Osteocyte (in vitro differentiated cells): ENCODE measurements around the gene PSD4. TPM values are rescaled to one million over a fixed set of nuclear protein-coding genes. Genes with fewer than 3 reads are reported as not detected.

Experiments
- DNase-seq: peaks from one replicate; pipeline ENCODE4 v3.0.0; 2021; ENCODE audit warnings: mixed read lengths; ENCODE audit not compliant: unreplicated experiment; ENCODE audit errors: extremely low spot score
- H3K27ac Mint-ChIP-seq: one replicate; pipeline ENCODE4 v1.8.0; 2021; ENCODE audit warnings: mild to moderate bottlenecking, mixed read lengths; ENCODE audit not compliant: unreplicated experiment
- H3K27me3 Mint-ChIP-seq: one replicate; pipeline ENCODE4 v1.8.0; 2021; ENCODE audit warnings: mixed read lengths; ENCODE audit not compliant: unreplicated experiment
- H3K36me3 Mint-ChIP-seq: one replicate; pipeline ENCODE4 v1.8.0; 2021; ENCODE audit warnings: mixed read lengths; ENCODE audit not compliant: unreplicated experiment
- H3K4me1 Mint-ChIP-seq: one replicate; pipeline ENCODE4 v1.8.0; 2021; ENCODE audit warnings: mixed read lengths; ENCODE audit not compliant: unreplicated experiment
- H3K4me3 Mint-ChIP-seq: one replicate; pipeline ENCODE4 v1.8.0; 2021; ENCODE audit warnings: mild to moderate bottlenecking, moderate library complexity, mixed read lengths; ENCODE audit not compliant: unreplicated experiment
- H3K9me3 Mint-ChIP-seq: one replicate; pipeline ENCODE4 v1.8.0; 2021; ENCODE audit warnings: mixed read lengths; ENCODE audit not compliant: unreplicated experiment
- CTCF ChIP-seq: fragments of 200-600 bp; sonication (generic); IDR thresholded peaks from 2 replicates; pipeline ENCODE4 v1.5.0; 2021; ENCODE audit warnings: antibody characterized with exemption, mild to moderate bottlenecking, moderate library complexity
- total RNA-seq: library from RNA; stranded (reverse); gene quantifications from 2 replicates; pipeline ENCODE4 v1.2.1, GENCODE V29; 2021

PSD4 gene
- total RNA-seq, 1 donor from 2014 or later: 8.9 TPM

GRCh38 chr2:113127646-113128570 is 45.9 kb upstream of the PSD4 start:
- Mint-ChIP-seq H3K27me3 (peaks cover 46% of the 10 kb centered on the region), H3K4me3 (no peak overlapping the region), H3K4me1 (no peaks in the 10 kb centered on the region), H3K27ac (no peak overlapping the region), H3K9me3 (no peaks in the 10 kb centered on the region), H3K36me3 (no peaks in the 10 kb centered on the region)
- peak; percentile 80 for DNase-seq
- TF ChIP-seq CTCF: no peak

- TF ChIP-seq CTCF: no peak
- peak; percentile 60 for DNase-seq
- Mint-ChIP-seq H3K4me3 (no peak overlapping the region), H3K27me3 (peaks cover 45% of the 10 kb centered on the region), H3K4me1 (no peaks in the 10 kb centered on the region), H3K36me3 (no peaks in the 10 kb centered on the region), H3K27ac (no peak overlapping the region), H3K9me3 (no peaks in the 10 kb centered on the region)
Measured at GRCh38 chr2:113129519-113130078, 44.2 kb upstream of the PSD4 start.

- TF ChIP-seq CTCF: no peak
- Mint-ChIP-seq H3K4me3 (no peak overlapping the region), H3K4me1 (no peaks in the 10 kb centered on the region), H3K36me3 (no peaks in the 10 kb centered on the region), H3K27me3 (peaks cover 48% of the 10 kb centered on the region), H3K9me3 (no peaks in the 10 kb centered on the region), H3K27ac (no peak overlapping the region)
- peak; percentile 53 for DNase-seq
Measured at GRCh38 chr2:113131352-113132185, 42.2 kb upstream of the PSD4 start.

- Mint-ChIP-seq H3K9me3 (no peaks in the 10 kb centered on the region), H3K36me3 (no peaks in the 10 kb centered on the region), H3K4me3 (no peak overlapping the region), H3K27ac (no peak overlapping the region), H3K27me3 (peaks cover 39% of the 10 kb centered on the region), H3K4me1 (no peaks in the 10 kb centered on the region)
- DNase-seq: peak; percentile 67
- no peak for TF ChIP-seq CTCF
Measured at GRCh38 chr2:113132414-113133021, 41.3 kb upstream of the PSD4 start.
